SH-SY5Y (cell line): ENCODE data around the gene IL32.

Experiments used
- GATA2 ChIP-seq: IDR thresholded peaks from 2 replicates; pipeline ENCODE4 v1.6.1; 2011; ENCODE audit warnings: mild to moderate bottlenecking, low read depth, low read length
- GATA3 ChIP-seq: IDR thresholded peaks from 2 replicates; pipeline ENCODE4 v1.6.1; 2011; ENCODE audit warnings: low read depth, mild to moderate bottlenecking, low read length, moderate library complexity

- no peak for TF ChIP-seq GATA3
- TF ChIP-seq GATA2: no peak
Observed at GRCh38 chr16:3118204-3118790, 52.9 kb downstream of the IL32 start.
